RWPE2 (cell line): ENCODE measurements around the gene TRIO.

Experiments used
- ATAC-seq: fragments of 200-7000 bp; cut with Tn5 transposase; 3 replicates; pipeline ENCODE4 v1.9.1; 2021; ENCODE audit warnings: low read depth
- DNase-seq: peaks from one replicate; pipeline ENCODE4 v3.0.0-alpha.2; 2020; ENCODE audit warnings: low spot score
- H3K27ac ChIP-seq: fragments of 450-650 bp; 2 replicates; pipeline ENCODE4 v1.5.1; 2017; ENCODE audit warnings: mild to moderate bottlenecking; ENCODE audit not compliant: poor library complexity, severe bottlenecking
- H3K27me3 ChIP-seq: fragments of 250-450 bp; sonication (Bioruptor Pico); 2 replicates; pipeline ENCODE4 v1.5.1; 2021; ENCODE audit warnings: mild to moderate bottlenecking, moderate library complexity; ENCODE audit not compliant: insufficient read depth, poor library complexity, severe bottlenecking
- H3K36me3 ChIP-seq: fragments of 250-450 bp; sonication (Bioruptor Pico); 2 replicates; pipeline ENCODE4 v1.5.1; 2020; ENCODE audit warnings: low read depth, mild to moderate bottlenecking, moderate library complexity
- H3K4me1 ChIP-seq: fragments of 250-450 bp; sonication (Bioruptor Pico); 2 replicates; pipeline ENCODE4 v1.5.1; 2021; ENCODE audit warnings: mild to moderate bottlenecking, moderate library complexity; ENCODE audit not compliant: insufficient read depth, poor library complexity, severe bottlenecking
- H3K4me3 ChIP-seq: fragments of 250-450 bp; sonication (Bioruptor Pico); 2 replicates; pipeline ENCODE4 v1.5.1; 2021; ENCODE audit warnings: mild to moderate bottlenecking, moderate library complexity; ENCODE audit not compliant: severe bottlenecking
- H3K9me3 ChIP-seq: fragments of 250-450 bp; sonication (Bioruptor Pico); 2 replicates; pipeline ENCODE4 v1.5.1; 2021; ENCODE audit warnings: mild to moderate bottlenecking, moderate library complexity; ENCODE audit not compliant: severe bottlenecking
- CTCF ChIP-seq: fragments of 450-650 bp; IDR thresholded peaks from one replicate; pipeline ENCODE4 v1.5.1; 2017; ENCODE audit warnings: mild to moderate bottlenecking, moderate library complexity; ENCODE audit not compliant: poor library complexity, severe bottlenecking

Gene TRIO

GRCh38 chr5:14211818-14212803, 69.0 kb downstream of the TRIO start:
- H3K4me1 ChIP-seq, result peaks cover 76% of the 10 kb centered on the region
- H3K9me3 ChIP-seq, result no peaks in the 10 kb centered on the region
- peak overlapping the region; percentile 99 for H3K27ac ChIP-seq
- TF ChIP-seq CTCF, result no peak
- peaks cover 4% of the 10 kb centered on the region; the same call in 1 of the 2 replicates for H3K36me3 ChIP-seq
- no peak for DNase-seq
- no peak for ATAC-seq
- no peaks in the 10 kb centered on the region for H3K27me3 ChIP-seq
- H3K4me3 ChIP-seq, result no peak overlapping the region

- ATAC-seq, result no peak
Measured at GRCh38 chr5:14212838-14213237, 69.7 kb downstream of the TRIO start.

GRCh38 chr5:14213253-14213652, 70.1 kb downstream of the TRIO start:
- Histone ChIP-seq H3K27me3 (no peaks in the 10 kb centered on the region), H3K4me3 (no peak overlapping the region), H3K4me1 (peaks cover 68% of the 10 kb centered on the region), H3K9me3 (no peaks in the 10 kb centered on the region), H3K36me3 (peaks cover 4% of the 10 kb centered on the region; the same call in 1 of the 2 replicates), H3K27ac (peak overlapping the region; percentile 99)
- no peak for TF ChIP-seq CTCF
- ATAC-seq (no peak), DNase-seq (no peak)

More at GRCh38 chr5:14212838-14213237, 69.7 kb downstream of the TRIO start:
- no peak overlapping the region for H3K4me3 ChIP-seq
- no peak for TF ChIP-seq CTCF
- peaks cover 4% of the 10 kb centered on the region; the same call in 1 of the 2 replicates for H3K36me3 ChIP-seq
- DNase-seq, result no peak
- no peaks in the 10 kb centered on the region for H3K27me3 ChIP-seq
- H3K4me1 ChIP-seq, result peaks cover 71% of the 10 kb centered on the region
- no peaks in the 10 kb centered on the region for H3K9me3 ChIP-seq
- peak overlapping the region; percentile 99 for H3K27ac ChIP-seq

- Histone ChIP-seq H3K4me3 (no peak overlapping the region), H3K27me3 (no peaks in the 10 kb centered on the region), H3K27ac (peak overlapping the region; percentile 2), H3K9me3 (no peaks in the 10 kb centered on the region), H3K36me3 (peaks cover 4% of the 10 kb centered on the region; the same call in 1 of the 2 replicates), H3K4me1 (peaks cover 61% of the 10 kb centered on the region)
- DNase-seq (no peak), ATAC-seq (no peak)
- no peak for TF ChIP-seq CTCF
Measured at GRCh38 chr5:14213813-14214585, 70.9 kb downstream of the TRIO start.
